Sigmoid colon (tissue), 7 donors: ENCODE data around the gene STPG3. TPM values are rescaled to one million over a fixed set of nuclear protein-coding genes. Genes with fewer than 3 reads are reported as not detected.
"Not testable (repeated sequence)": the region's sequence is repeated elsewhere in the genome, so short reads cannot be mapped to it uniquely, and the experiment has no call there.

ENCODE experiments used
- DNase-seq: peaks from one replicate; pipeline ENCODE4 v3.0.0-alpha.2; 2019
- H3K27ac ChIP-seq, 4 donors: fragments of 200-600 bp; sonication (generic); one replicate each; pipeline ENCODE4 v1.5.1; 2016 to 2019; ENCODE audit warnings: mild to moderate bottlenecking in 1 of 4
- H3K27me3 ChIP-seq, 3 donors: fragments of 200-600 bp; sonication (generic); one replicate each; pipeline ENCODE4 v1.5.1; 2019; ENCODE audit warnings: mild to moderate bottlenecking in 1 of 3
- H3K36me3 ChIP-seq, 4 donors: fragments of 200-600 bp; sonication (generic); one replicate each; pipeline ENCODE4 v1.5.1; 2016 to 2019
- H3K4me1 ChIP-seq, 4 donors: fragments of 200-600 bp; sonication (generic); one replicate each; pipeline ENCODE4 v1.5.1; 2017 to 2019
- H3K4me3 ChIP-seq, 4 donors: fragments of 200-600 bp; sonication (generic); one replicate each; pipeline ENCODE4 v1.5.1; 2017 to 2019; ENCODE audit warnings: mild to moderate bottlenecking in 2 of 4, moderate library complexity in 1 of 4
- H3K9me3 ChIP-seq, 4 donors: fragments of 200-600 bp in 3 of 4; sonication (generic) in 3 of 4; one replicate each; pipeline versions ENCODE4 v1.5.1 to v1.6.1; 2013 to 2019
- CTCF ChIP-seq, 4 experiments: fragments of 450-650 bp in 3 of 4; fragments of 200-600 bp in 1 of 4; IDR thresholded peaks; one replicate each; pipeline ENCODE4 v1.5.1; 2016 to 2019; ENCODE audit warnings: antibody characterized with exemption in 4 of 4, mild to moderate bottlenecking in 3 of 4, moderate library complexity in 2 of 4
- EP300 ChIP-seq, 4 donors: sonication (generic); formaldehyde crosslinking; IDR thresholded peaks; one replicate each; pipeline ENCODE4 v1.6.1; 2017; ENCODE audit warnings: antibody characterized with exemption in 4 of 4
- POLR2A ChIP-seq, 2 donors: fragments of 450-650 bp; IDR thresholded peaks; one replicate each; pipeline ENCODE4 v1.6.1; 2016; ENCODE audit warnings: antibody characterized with exemption in 2 of 2, mild to moderate bottlenecking in 2 of 2, moderate library complexity in 2 of 2
- POLR2AphosphoS5 ChIP-seq, 4 donors: sonication (generic); formaldehyde crosslinking; IDR thresholded peaks; one replicate each; pipeline ENCODE4 v1.6.1; 2017; ENCODE audit warnings: antibody characterized with exemption in 4 of 4
- WGBS, 2 donors: extraction: QIAGEN DNeasy Blood & Tissue Kit; methylation state at CpG; one replicate each; pipeline ENCODE4 v1.1.7; 2013; 5-methylcytosine and 5-hydroxymethylcytosine counted together
- intact Hi-C: fragments of 100-400 bp; cut with DNase I; formaldehyde crosslinking; loops from one replicate; pipeline ENCODE4 v1.15.1; 2023
- polyA plus RNA-seq, 3 donors: library from polyadenylated mRNA; stranded (reverse); fragments of 200-250 nt; gene quantifications; one replicate each; pipeline ENCODE4 v1.2.3, GENCODE V29; 2013
- total RNA-seq, 4 donors: library from RNA; depleted of rRNA; stranded (reverse); fragments of >200 nt; gene quantifications; one replicate each; pipeline ENCODE4 v1.1.0, GENCODE V29; 2016
- donor health status: healthy with polysubstance abuse.
- donor health status: Bipolar disorder and iron deficiency.
- donor health status: healthy.

STPG3 gene
- total and polyA plus RNA-seq, 7 donors, result not detected

GRCh38 chr9:137236238-137236935, 14.7 kb upstream of the STPG3 start:
- intact Hi-C loops, result loop anchor here (5.0 kb wide), 1 partner anchor 49 kb away; the partner anchor contains the start of genes ANAPC2 and SSNA1

GRCh38 chr9:137236936-137237421, 14.1 kb upstream of the STPG3 start:
- 23 to 35% methylated on average over 11 of the region's 11 CpGs for WGBS, 2 donors
- intact Hi-C loops, result loop anchor here (5.0 kb wide), 1 partner anchor 50 kb away; the partner anchor contains the start of genes ANAPC2 and SSNA1
- no peak overlapping the region for H3K27ac ChIP-seq
- TF ChIP-seq EP300 (IDR thresholded peaks at IDR 0.05) (no peak), POLR2AphosphoS5 (IDR thresholded peaks at IDR 0.05) (no peak), POLR2A (IDR thresholded peaks at IDR 0.05) (no peak), CTCF (IDR thresholded peaks at IDR 0.05) (no peak)
- peak overlapping the region in 2 of 4 donors; percentile 23 to 34 for H3K4me3 ChIP-seq
- H3K9me3 ChIP-seq, result no peaks in the 10 kb centered on the region
- peaks cover 2 to 49% (median 41%) of the 10 kb centered on the region in 4 donors for H3K4me1 ChIP-seq
- H3K36me3 ChIP-seq, result no peaks in the 10 kb centered on the region
- DNase-seq, result no peak
- H3K27me3 ChIP-seq, result peaks cover 12 to 31% (median 30%) of the 10 kb centered on the region in 3 donors

More at GRCh38 chr9:137236238-137236935, 14.7 kb upstream of the STPG3 start:
- no peaks in the 10 kb centered on the region for H3K9me3 ChIP-seq
- WGBS, 2 donors, result 10 to 13% methylated on average over 31 of the region's 31 CpGs
- no peaks in the 10 kb centered on the region for H3K36me3 ChIP-seq
- TF ChIP-seq EP300 (IDR thresholded peaks at IDR 0.05), result no peak
- TF ChIP-seq CTCF (IDR thresholded peaks at IDR 0.05), result peak; percentile 98 to 100 (median 98)
- H3K27ac ChIP-seq, result no peak overlapping the region
- peaks cover 2 to 45% (median 39%) of the 10 kb centered on the region in 4 donors for H3K4me1 ChIP-seq
- H3K4me3 ChIP-seq, result peak overlapping the region; percentile 18 to 34 (median 25)
- peaks cover 12 to 37% (median 36%) of the 10 kb centered on the region in 3 donors for H3K27me3 ChIP-seq
- peak; percentile 93 for DNase-seq

- 20 to 60% methylated on average over 13 of the region's 13 CpGs for WGBS, 2 donors
- intact Hi-C loops, result loop anchor here (5.0 kb wide), 1 partner anchor 51 kb away; the partner anchor contains the start of genes ANAPC2 and SSNA1
Observed at GRCh38 chr9:137237759-137238726, 13.0 kb upstream of the STPG3 start.

GRCh38 chr9:137239541-137240200, 11.4 kb upstream of the STPG3 start:
- not testable (repeated sequence) for DNase-seq, H3K27me3 ChIP-seq, H3K9me3 ChIP-seq
- peak overlapping the region; percentile 98 to 100 (median 98) for H3K27ac ChIP-seq
- H3K36me3 ChIP-seq, result peaks cover 4 to 19% (median 15%) of the 10 kb centered on the region in 4 donors
- H3K4me1 ChIP-seq, result peaks cover 2 to 75% (median 59%) of the 10 kb centered on the region in 4 donors
- intact Hi-C loops, result loop anchor here (2.0 to 5.0 kb wide), 4 partner anchors 15 to 52 kb away; partner anchors contain the start of genes ANAPC2, NELFB, RNF208 and SSNA1
- H3K4me3 ChIP-seq, result peak overlapping the region; percentile 63 to 90 (median 78)
- WGBS, 2 donors, result 15 to 43% methylated on average over 27 of the region's 27 CpGs

More at GRCh38 chr9:137237759-137238726, 13.0 kb upstream of the STPG3 start:
- H3K36me3 ChIP-seq, result peaks cover 0 to 10% (median 8%) of the 10 kb centered on the region in 4 donors
- DNase-seq, result no peak
- no peaks in the 10 kb centered on the region for H3K9me3 ChIP-seq
- no peak for TF ChIP-seq EP300 (IDR thresholded peaks at IDR 0.05)
- TF ChIP-seq CTCF (IDR thresholded peaks at IDR 0.05), result no peak
- no peak overlapping the region for H3K27ac ChIP-seq
- peaks cover 2 to 60% (median 52%) of the 10 kb centered on the region in 4 donors for H3K4me1 ChIP-seq
- no peak overlapping the region for H3K4me3 ChIP-seq
- peaks cover 3 to 20% (median 19%) of the 10 kb centered on the region in 3 donors for H3K27me3 ChIP-seq
